Occipital lobe (tissue), 2 donors: Measurements from ENCODE around the gene ARMC9. TPM values are rescaled to one million over a fixed set of nuclear protein-coding genes. Genes with fewer than 3 reads are reported as not detected.
A peak's percentile ranks its signal among the peaks of the same experiment; 100 is the strongest.

Experiments
- DNase-seq: peaks from one replicate; lab custom pipeline; 2025; lab: John Stamatoyannopoulos, UW
- total RNA-seq: library from RNA; depleted of rRNA; stranded (reverse); fragments of >200 nt; gene quantifications from one replicate; pipeline ENCODE4 v1.2.3, GENCODE V29; 2014

Gene ARMC9
- total RNA-seq, 1 donor from 2014 or later = 16.1 TPM

- DNase-seq = no peak
Observed at GRCh38 chr2:231308219-231308618, 109.8 kb downstream of the ARMC9 start.

- peak; percentile 38 for DNase-seq
Observed at GRCh38 chr2:231308631-231309428, 110.4 kb downstream of the ARMC9 start.

DNA sequence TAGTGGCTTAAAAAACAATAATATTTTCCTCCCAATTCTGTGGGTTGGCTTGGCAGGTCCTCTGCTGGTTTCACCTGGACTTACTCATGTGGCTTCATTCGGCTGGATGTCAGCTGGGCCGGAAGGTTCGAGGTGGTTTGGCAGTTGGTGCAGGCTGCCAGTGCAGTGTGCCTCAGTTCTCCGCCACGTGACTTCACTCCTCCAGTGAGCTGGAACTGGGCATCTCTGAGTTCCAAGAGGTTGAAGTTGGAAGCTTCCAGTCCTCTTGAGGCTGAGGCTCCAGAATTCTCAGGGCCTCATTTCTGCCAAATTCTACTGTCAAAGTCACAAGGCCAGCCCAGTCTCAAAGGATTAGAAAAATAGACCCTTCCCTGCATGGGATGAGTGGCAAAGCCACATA is 113.6 kb downstream of the ARMC9 start:
- no peak for DNase-seq

DNA sequence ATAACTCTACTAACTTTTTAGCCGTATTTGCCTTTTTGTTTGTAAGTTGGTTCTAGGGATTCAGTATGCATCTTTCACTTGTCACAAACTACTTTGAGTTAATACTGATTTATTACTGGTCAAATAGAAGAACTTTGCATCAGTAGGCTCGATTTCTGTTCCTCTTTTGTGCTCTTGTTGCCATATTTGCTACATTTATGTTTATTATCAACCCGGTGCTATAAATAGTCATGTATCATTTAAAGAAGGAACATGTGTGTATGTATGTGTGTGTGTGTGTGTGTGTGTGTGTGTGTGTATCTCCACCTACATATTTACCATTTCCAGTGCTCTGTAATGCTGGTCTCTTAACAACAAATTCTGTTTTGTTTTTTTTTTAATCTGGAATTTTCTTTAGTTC is 117.5 kb downstream of the ARMC9 start:
- DNase-seq = no peak

DNA sequence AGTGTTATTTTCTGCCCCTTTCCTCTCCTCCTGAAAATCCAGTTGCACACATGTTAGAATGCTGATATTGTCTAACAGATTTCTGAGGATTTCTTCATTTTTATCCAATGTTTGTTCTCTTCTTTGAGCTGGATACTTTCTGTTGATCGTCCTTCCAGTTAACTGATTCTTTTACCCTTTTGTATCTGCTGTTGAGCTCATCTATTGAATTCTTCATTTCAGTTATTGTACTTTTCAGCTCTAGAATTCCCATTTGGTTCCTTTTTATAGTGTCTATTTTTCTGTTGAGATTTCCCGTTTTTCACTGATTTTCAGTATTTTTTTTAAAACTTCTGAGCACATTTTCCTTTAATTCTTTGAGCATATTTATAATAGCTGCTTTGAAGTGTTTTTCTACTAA is 119.1 kb downstream of the ARMC9 start:
- DNase-seq = no peak

GRCh38 chr2:231318436-231318835 is 120.0 kb downstream of the ARMC9 start:
- no peak for DNase-seq

- DNase-seq = no peak
Observed at GRCh38 chr2:231318954-231319353, 120.5 kb downstream of the ARMC9 start.

DNA sequence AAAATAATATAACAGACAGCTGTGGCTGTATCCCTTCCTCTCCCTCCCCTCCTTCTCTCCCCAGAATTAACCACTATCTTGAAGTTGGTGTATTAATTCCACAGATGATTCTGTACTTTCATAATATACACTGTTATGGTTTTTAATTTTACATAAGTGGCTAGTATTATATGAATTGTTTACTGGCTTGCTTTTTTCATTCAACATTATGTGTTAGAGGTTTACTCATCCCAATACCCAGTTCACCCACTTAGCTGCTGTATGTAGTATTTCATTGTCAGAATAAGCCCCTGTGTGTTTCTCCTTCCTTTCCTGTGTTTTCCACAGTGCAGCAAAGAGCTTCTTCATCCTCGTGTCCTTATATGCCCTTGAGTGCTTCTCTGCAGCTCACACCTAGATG is 121.4 kb downstream of the ARMC9 start:
- no peak for DNase-seq

DNA sequence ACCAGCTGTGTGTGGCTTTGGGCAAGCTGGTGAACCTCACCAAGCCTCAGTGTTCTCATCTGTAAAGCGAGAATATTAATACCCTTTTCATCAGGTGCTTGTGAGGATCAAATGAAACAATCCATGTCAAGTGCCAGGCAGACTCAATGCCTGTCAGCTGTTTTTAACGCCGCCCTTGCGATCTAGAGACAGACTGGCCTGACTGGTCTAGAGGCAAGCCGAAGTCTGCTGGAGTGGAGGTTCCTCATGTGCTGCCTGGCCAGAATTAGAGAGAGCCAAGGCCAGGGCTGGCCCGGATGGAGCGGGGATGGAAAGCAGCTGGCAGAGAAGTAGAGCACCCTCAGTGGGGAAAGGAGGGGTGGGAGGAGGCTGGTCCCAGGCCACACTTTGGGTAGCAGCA is 122.6 kb downstream of the ARMC9 start:
- DNase-seq = no peak

DNA sequence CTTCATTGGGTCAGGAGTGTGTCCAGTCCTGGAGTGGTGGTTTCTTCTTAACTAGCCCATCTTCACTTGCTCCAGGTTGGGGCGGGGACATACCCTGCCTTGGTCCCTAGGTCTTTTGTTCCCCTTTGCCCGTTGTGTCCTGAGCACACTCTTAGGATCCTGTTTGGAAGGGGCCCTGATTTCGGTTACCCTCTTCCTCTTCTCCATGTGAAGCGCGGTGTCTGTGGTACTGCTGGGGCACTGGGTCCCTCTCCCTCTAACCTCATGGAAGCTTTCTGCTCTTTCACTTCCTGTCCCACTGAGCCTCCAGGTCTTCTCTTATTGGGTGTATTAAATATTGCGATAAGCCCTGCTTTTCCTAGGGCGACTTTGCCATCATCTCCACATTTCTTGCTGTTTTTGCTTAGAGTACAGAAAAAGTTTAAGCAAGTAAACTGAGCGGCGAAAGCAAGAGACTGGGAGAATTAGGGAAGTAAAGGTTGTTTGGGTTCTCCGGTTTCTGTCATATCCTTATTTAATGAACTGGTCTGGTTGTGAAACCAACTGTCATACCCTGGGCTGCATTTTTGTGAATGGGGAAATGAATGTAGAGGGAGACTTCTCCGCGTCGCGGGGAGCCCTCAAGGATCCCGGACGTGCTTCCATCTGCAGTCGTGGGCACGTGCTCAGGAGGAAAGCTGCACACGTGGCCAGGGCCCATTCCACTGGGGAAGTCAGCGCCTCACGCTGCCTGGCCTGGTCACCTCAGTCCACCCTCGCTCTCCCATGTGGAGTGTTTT is 123.3 kb downstream of the ARMC9 start:
- DNase-seq = no peak

DNA sequence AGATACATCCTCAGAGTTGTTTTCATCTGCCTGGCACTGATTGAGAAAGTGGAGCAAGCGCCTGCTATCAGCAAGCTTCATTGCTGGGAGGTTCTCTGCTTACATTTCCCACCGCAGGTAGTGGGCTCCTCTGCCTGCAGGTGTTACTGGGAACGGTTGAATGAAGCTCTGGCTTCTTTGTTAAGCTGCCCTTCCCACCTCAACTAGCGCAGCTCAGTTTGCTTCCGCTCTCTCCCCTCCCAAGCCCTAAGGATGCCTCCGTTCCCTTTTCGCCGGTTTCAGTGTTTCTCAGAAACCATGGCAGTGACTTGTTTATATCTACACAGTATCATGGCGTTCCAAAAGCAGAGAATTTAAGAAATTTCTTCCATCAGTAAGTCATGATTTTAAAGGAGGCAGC is 124.9 kb downstream of the ARMC9 start:
- no peak for DNase-seq

DNA sequence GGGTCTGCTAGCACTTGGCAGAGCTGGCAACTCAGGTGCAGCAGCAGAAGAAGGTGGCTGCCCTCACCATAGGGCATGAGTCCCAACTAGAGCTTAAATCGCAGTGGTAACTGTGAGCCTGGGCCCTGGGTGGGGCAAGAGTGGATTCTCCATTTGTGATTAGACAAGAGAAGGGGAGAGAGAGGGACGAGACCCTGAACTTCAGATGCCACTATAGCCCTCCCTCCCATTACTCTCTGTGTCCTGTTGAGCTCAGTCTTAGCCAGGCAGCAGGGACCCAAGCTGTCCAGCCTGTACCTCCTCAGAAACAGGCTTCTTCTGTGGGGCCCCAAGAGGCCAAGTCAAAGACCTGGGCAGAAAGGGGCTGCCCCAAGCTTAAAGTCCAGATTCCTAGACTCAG is 127.4 kb downstream of the ARMC9 start:
- no peak for DNase-seq

- no peak for DNase-seq
Observed at GRCh38 chr2:231326404-231326803, 128.0 kb downstream of the ARMC9 start.

- DNase-seq = no peak
Observed at GRCh38 chr2:231330311-231330710, 131.9 kb downstream of the ARMC9 start.

DNA sequence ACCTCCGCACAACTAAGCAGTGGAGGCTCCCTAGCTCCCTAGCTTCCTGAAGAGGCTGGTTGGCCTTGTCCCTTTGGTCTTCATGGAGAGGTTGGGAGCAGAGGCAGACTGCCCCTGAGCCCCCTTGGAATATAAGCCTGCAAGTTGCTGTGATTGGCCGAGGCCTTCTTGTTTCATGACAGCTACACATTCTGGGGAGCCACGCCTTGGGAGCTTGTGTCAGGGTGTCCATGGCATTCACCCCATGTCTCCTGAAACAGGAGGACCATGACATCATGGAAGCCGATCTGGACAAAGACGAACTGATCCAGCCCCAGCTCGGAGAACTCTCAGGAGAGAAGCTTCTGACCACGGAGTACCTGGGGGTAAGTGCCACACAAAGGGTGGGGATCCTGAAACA is 133.1 kb downstream of the ARMC9 start:
- no peak for DNase-seq

- DNase-seq = no peak
Observed at GRCh38 chr2:231332388-231332787, 134.0 kb downstream of the ARMC9 start.

- no peak for DNase-seq
Observed at GRCh38 chr2:231332872-231333500, 134.6 kb downstream of the ARMC9 start.

- no peak for DNase-seq
Observed at GRCh38 chr2:231334179-231334930, 135.9 kb downstream of the ARMC9 start.

GRCh38 chr2:231334981-231335380 is 136.6 kb downstream of the ARMC9 start:
- DNase-seq = no peak

GRCh38 chr2:231335591-231335990 is 137.2 kb downstream of the ARMC9 start:
- DNase-seq = no peak

DNA sequence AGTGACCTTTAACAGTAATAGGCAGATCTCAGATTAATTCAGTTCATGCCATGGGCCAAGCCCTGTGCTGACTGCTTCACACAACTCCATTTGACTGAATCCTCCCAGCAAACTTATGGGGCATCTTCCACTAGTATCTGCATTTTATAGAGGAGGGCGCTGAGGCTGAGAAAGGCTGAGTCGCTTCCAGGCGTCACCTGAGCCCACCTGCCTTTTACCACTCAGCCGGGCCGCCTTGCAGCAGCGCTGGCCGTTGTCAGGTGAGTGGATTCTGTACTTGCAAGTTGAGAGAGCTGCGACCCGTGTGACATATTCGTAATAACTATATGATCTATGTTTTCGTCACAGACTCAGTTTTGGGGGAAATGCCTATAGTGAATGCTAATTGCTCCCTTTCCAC is 137.8 kb downstream of the ARMC9 start:
- DNase-seq = no peak

DNA sequence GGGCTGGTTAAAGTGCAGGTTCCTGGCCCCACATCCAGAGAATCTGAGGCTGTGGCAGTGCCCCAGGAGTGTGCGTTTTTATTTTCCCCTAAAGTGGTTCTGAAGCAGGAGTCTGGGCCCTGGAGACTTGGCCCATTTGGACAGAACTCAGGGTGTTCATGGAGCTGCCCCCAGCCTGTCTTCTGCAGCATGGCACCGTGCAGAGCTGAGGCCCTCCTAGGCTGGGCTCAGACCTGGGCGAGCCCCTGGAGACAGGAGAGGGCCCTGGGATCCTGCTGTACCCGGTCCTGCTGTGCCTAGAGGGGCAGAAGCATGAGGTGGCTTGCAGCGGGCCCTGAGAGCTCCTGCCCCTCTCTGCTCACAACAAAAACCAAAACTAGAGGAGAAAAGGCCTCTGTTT is 138.3 kb downstream of the ARMC9 start:
- DNase-seq = no peak
